Adipocyte (in vitro differentiated cells): ENCODE measurements around the gene VPS35L.
"Not testable (repeated sequence)": the region's sequence is repeated elsewhere in the genome, so short reads cannot be mapped to it uniquely, and the experiment has no call there.

Experiments used
- DNase-seq: peaks from one replicate; pipeline ENCODE4 v3.0.0-alpha.2; 2015; ENCODE audit warnings: low read depth
- H3K27me3 ChIP-seq: replicated peaks from 2 replicates; pipeline ENCODE4 v1.7.0; 2013; ENCODE audit warnings: mild to moderate bottlenecking, low read length, moderate library complexity; ENCODE audit not compliant: control insufficient read depth, insufficient read depth
- H3K36me3 ChIP-seq: 2 replicates; pipeline ENCODE4 v1.7.0; 2013; ENCODE audit warnings: low read length, mild to moderate bottlenecking, moderate library complexity; ENCODE audit not compliant: control insufficient read depth, insufficient read depth, severe bottlenecking
- H3K4me1 ChIP-seq: 2 replicates; pipeline ENCODE4 v1.7.0; 2013; ENCODE audit warnings: mild to moderate bottlenecking, low read length, moderate library complexity; ENCODE audit not compliant: control insufficient read depth, insufficient read depth
- H3K4me3 ChIP-seq: 2 replicates; pipeline ENCODE4 v1.7.0; 2013; ENCODE audit warnings: mild to moderate bottlenecking, low read length, moderate library complexity
- H3K9ac ChIP-seq: 2 replicates; pipeline ENCODE4 v1.7.0; 2013; ENCODE audit warnings: mild to moderate bottlenecking, low read length, moderate library complexity
- H3K9me3 ChIP-seq: 2 replicates; pipeline ENCODE4 v1.7.0; 2013; ENCODE audit warnings: mild to moderate bottlenecking, low read length, moderate library complexity; ENCODE audit not compliant: control insufficient read depth

VPS35L gene

DNA sequence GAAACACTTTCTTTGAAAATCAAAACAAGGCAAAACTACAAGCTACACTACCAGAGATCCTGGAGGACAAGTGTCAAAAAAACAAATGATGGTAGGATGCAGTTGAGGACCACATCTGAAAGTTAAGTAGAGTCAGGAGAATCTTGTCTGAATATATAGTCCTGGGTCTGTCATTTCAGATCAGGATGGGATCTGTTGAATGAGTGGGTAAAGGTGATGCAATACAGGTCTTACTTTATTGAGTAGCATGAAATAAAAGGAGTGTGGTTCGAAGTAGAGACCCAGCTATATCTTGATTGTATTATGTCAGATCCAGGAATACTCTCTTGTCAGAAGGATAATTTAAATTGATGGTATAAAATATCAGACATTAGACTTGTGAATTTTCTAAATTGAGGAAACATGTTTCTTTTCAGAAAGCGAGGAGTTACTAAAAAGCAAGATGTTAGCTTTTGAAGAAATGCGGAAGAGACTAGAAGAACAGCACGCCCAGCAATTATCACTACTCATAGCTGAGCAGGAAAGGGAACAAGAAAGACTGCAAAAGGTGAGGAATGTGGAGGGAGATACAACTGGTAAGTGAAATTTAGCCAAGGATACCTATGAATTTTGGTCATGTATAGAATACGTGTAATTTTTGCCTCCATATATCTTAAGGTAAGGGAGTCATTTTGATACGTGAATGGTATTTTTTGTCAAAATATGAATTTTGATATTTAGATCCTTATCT, 15.1 kb upstream of the VPS35L start:
- no peak overlapping the region for H3K9ac ChIP-seq
- DNase-seq, result no peak
- H3K36me3 ChIP-seq, result peaks cover 54% of the 10 kb centered on the region

DNA sequence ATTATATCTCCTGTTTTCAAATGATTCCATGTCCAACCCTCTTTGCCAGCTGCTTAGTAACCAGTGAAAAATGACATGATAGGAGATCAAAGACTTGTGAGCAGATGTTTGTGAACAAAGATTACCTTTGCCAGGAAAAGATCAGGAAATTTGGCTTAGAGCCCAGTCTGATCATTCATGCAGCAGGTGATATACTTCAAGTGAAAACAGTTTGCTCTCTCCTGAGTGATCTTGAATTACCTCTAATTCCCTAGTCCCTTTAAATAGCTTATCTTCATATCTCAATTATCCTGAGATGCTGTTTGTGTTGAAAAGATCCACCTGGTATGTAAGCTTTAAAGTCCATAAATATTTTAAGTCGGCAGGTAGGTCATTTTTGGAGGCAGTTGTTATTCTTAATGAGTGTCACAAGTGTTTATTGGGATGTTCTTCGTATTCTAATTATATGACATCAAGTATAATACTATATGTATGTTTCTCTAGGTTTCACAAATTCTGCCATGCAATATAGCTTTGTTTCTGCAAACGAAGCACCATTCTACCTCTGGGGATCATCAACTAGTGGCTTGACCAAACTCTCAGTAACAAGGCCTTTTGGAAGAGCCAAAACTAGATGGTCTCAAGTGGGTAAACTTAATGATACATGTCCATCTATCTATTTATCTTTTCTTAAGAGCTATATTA, 13.2 kb upstream of the VPS35L start:
- H3K27me3 ChIP-seq, result no peaks in the 10 kb centered on the region
- peaks cover 47% of the 10 kb centered on the region for H3K36me3 ChIP-seq
- H3K4me3 ChIP-seq, result no peak overlapping the region
- no peaks in the 10 kb centered on the region for H3K4me1 ChIP-seq
- H3K9ac ChIP-seq, result no peak overlapping the region
- H3K9me3 ChIP-seq, result no peaks in the 10 kb centered on the region
- no peak for DNase-seq

More for the DNA sequence above, 15.1 kb upstream of the VPS35L start:
- Histone ChIP-seq H3K4me3 (no peak overlapping the region), H3K27me3 (no peaks in the 10 kb centered on the region), H3K9me3 (no peaks in the 10 kb centered on the region), H3K4me1 (no peaks in the 10 kb centered on the region)

DNA sequence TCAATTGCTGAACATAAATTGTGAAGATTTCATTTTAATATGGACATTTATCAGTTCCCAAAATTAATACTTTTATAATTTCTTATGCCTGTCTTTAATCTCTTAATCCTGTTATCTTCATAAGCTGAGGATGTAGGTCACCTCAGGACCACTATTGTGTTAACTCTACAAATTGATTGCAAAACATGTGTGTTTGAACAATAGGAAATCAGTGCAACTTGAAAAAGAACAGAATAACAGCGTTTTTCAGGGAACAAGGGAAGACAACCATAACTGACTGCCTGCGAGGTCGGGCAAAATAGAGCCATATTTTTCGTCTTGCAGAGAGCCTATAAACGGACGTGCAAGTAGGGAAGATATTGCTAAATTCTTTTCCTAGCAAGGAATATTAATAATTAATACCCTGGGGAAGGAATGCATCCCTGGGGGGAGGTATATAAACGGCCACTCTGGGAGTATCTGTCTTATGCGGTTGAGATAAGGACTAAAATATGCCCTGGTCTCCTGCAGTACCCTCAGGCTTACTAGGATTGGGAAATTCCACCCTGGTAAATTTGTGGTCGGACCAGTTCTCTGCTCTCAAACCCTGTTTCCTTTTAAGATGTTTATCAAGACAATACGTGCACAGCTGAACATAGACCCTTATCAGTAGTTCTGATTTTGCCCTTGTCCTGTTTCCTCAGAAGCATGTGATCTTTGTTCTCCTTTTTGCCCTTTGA, 12.1 kb upstream of the VPS35L start:
- not testable (repeated sequence) for DNase-seq, H3K4me3 ChIP-seq
- peaks cover 54% of the 10 kb centered on the region for H3K36me3 ChIP-seq

GRCh38 chr16:19548144-19548543, 7.4 kb upstream of the VPS35L start:
- H3K9ac ChIP-seq, result no peak overlapping the region
- no peak for DNase-seq
- H3K4me1 ChIP-seq, result no peaks in the 10 kb centered on the region
- H3K36me3 ChIP-seq, result peaks cover 50% of the 10 kb centered on the region
- H3K4me3 ChIP-seq, result no peak overlapping the region
- H3K27me3 ChIP-seq, result no peaks in the 10 kb centered on the region
- H3K9me3 ChIP-seq, result no peaks in the 10 kb centered on the region

More for the DNA sequence above, 12.1 kb upstream of the VPS35L start:
- not testable (repeated sequence) for H3K9me3 ChIP-seq, H3K27me3 ChIP-seq, H3K4me1 ChIP-seq, H3K9ac ChIP-seq

GRCh38 chr16:19549673-19550072, 5.8 kb upstream of the VPS35L start:
- DNase-seq, result no peak
- H3K27me3 ChIP-seq, result no peaks in the 10 kb centered on the region
- H3K4me1 ChIP-seq, result no peaks in the 10 kb centered on the region
- no peaks in the 10 kb centered on the region for H3K9me3 ChIP-seq
- H3K4me3 ChIP-seq, result no peak overlapping the region
- H3K9ac ChIP-seq, result no peak overlapping the region
- H3K36me3 ChIP-seq, result peaks cover 38% of the 10 kb centered on the region

- Histone ChIP-seq H3K9me3 (no peaks in the 10 kb centered on the region), H3K36me3 (peaks cover 4% of the 10 kb centered on the region), H3K27me3 (no peaks in the 10 kb centered on the region), H3K4me1 (peaks cover 10% of the 10 kb centered on the region), H3K4me3 (peak overlapping the region; percentile 93), H3K9ac (peak overlapping the region; percentile 96)
- DNase-seq, result peak; percentile 61
Measured at GRCh38 chr16:19555938-19556771, 652 bp downstream of the VPS35L start.

DNA sequence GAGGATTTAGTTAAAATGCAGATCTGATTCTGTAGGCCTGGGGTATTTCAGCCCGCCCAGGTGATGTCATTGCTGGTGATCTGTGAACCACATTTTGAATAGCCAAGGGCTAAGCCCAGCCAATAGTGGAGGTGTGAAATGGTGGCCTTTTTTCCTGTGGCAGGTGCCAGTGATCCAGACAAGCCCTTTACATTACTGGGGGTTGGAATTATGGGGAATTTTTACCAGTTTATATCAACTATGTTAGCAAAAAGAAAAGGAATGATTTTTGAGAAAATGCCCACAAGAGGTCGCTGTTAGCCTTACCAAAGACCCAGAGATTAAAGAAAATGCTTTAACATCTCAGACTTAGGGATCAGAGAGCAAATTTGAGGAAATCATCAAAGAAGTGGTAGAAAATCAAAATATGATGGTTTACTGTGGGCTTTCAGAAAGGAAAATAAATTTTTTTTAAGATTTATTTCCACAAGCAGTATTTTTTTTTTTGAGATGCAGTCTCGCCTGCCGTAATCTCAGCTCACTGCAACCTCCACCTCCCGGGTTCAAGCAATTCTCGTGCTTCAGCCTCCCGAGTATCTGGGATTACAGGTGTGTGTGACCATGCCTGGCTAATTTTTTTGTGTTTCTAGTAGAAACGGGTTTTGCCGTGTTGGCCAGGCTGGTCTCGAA, 3.9 kb downstream of the VPS35L start:
- H3K27me3 ChIP-seq, result no peaks in the 10 kb centered on the region
- peaks cover 10% of the 10 kb centered on the region for H3K4me1 ChIP-seq
- peaks cover 6% of the 10 kb centered on the region for H3K36me3 ChIP-seq
- no peaks in the 10 kb centered on the region for H3K9me3 ChIP-seq
- peak; percentile 88 for DNase-seq
- H3K9ac ChIP-seq, result no peak overlapping the region
- no peak overlapping the region for H3K4me3 ChIP-seq

- H3K27me3 ChIP-seq, result no peaks in the 10 kb centered on the region
- H3K9ac ChIP-seq, result no peak overlapping the region
- H3K4me3 ChIP-seq, result no peak overlapping the region
- H3K36me3 ChIP-seq, result peaks cover 11% of the 10 kb centered on the region
- no peak for DNase-seq
- H3K4me1 ChIP-seq, result peaks cover 7% of the 10 kb centered on the region
- H3K9me3 ChIP-seq, result no peaks in the 10 kb centered on the region
Measured at GRCh38 chr16:19560078-19560477, 4.6 kb downstream of the VPS35L start.

DNA sequence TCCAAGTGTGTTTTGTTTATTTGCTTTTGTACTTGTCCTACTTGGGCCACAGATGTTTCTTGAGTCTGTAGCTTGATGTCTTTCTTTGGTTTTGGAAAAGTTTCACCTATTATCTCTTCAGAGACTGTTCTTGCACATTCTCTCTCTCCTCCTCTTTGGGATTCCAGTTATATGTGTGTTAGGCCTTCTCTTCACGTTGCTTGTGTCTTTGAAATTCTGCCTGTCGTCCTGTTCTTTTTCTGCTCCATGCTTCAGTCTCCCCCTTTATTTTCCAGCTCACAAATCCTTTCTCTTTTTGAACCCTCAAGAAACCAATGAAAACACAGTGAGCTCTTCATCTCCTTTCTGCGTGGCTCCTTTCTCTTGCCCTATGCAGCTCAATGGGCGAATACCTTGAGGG, 7.9 kb downstream of the VPS35L start:
- Histone ChIP-seq H3K9me3 (no peaks in the 10 kb centered on the region), H3K36me3 (peaks cover 42% of the 10 kb centered on the region), H3K9ac (no peak overlapping the region), H3K27me3 (no peaks in the 10 kb centered on the region), H3K4me3 (no peak overlapping the region), H3K4me1 (no peaks in the 10 kb centered on the region)
- no peak for DNase-seq

DNA sequence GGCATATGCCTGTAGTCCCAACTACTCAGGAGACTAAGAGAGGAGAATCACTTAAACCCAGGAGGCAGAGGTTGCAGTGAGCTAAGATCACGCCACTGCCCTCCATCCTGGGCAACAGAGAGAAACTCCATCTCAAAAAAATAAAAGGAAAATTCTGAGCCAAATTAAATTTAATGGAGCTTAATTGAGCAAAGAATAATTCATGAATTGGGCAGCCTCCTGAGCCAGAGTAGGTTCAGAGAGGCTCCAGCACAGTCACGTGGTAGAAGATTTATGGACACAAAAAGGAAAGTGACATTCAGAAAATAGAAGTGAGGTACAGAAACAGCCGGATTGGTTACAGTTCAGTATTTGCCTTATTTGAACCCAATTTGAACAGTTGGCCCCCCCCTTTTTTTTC, 10.9 kb downstream of the VPS35L start:
- H3K36me3 ChIP-seq, result peaks cover 64% of the 10 kb centered on the region
- H3K4me1 ChIP-seq, result no peaks in the 10 kb centered on the region
- H3K9ac ChIP-seq, result no peak overlapping the region
- no peak for DNase-seq
- H3K9me3 ChIP-seq, result no peaks in the 10 kb centered on the region
- no peaks in the 10 kb centered on the region for H3K27me3 ChIP-seq
- H3K4me3 ChIP-seq, result no peak overlapping the region
